H9 (cell line): Measurements from ENCODE around the gene LCMT1. TPM values are rescaled to one million over a fixed set of nuclear protein-coding genes. Genes with fewer than 3 reads are reported as not detected.
A peak's percentile ranks its signal among the peaks of the same experiment; 100 is the strongest.
"Not testable (repeated sequence)": the region's sequence is repeated elsewhere in the genome, so short reads cannot be mapped to it uniquely, and the experiment has no call there.

Experiments used
- DNase-seq: peaks from one replicate; pipeline ENCODE4 v3.0.0-alpha.2; 2017
- H2AFZ ChIP-seq: one replicate; pipeline ENCODE4 v1.6.1; 2013; ENCODE audit warnings: mild to moderate bottlenecking, low read length, control low read depth, moderate library complexity
- H2AK5ac ChIP-seq: 2 replicates; pipeline ENCODE4 v1.6.1; 2013; ENCODE audit warnings: low read length, control low read depth, mixed read lengths; ENCODE audit not compliant: insufficient read length
- H2BK120ac ChIP-seq: one replicate; pipeline ENCODE4 v1.6.1; 2013; ENCODE audit warnings: low read depth, mild to moderate bottlenecking, low read length, control low read depth, inconsistent platforms; ENCODE audit not compliant: poor library complexity, severe bottlenecking
- H2BK12ac ChIP-seq: 2 replicates; pipeline ENCODE4 v1.6.1; 2013; ENCODE audit warnings: low read length, control low read depth, mixed read lengths, low read depth; ENCODE audit not compliant: insufficient read length
- H2BK15ac ChIP-seq: 2 replicates; pipeline ENCODE4 v1.6.1; 2013; ENCODE audit warnings: low read depth, low read length, control low read depth
- H2BK20ac ChIP-seq: one replicate; pipeline ENCODE4 v1.6.1; 2013; ENCODE audit warnings: low read depth, mild to moderate bottlenecking, low read length, control low read depth, inconsistent platforms; ENCODE audit not compliant: poor library complexity, severe bottlenecking
- H2BK5ac ChIP-seq: 2 replicates; pipeline ENCODE4 v1.6.1; 2013; ENCODE audit warnings: low read length, control low read depth, mixed read lengths; ENCODE audit not compliant: insufficient read length
- H3K14ac ChIP-seq: 2 replicates; pipeline ENCODE4 v1.6.1; 2013; ENCODE audit warnings: low read length, control low read depth; ENCODE audit not compliant: insufficient read depth
- H3K18ac ChIP-seq: 2 replicates; pipeline ENCODE4 v1.6.1; 2013; ENCODE audit warnings: low read depth, mild to moderate bottlenecking, mixed read lengths, low read length, control low read depth; ENCODE audit not compliant: insufficient read length
- H3K23ac ChIP-seq: 2 replicates; pipeline ENCODE4 v1.6.1; 2013; ENCODE audit warnings: low read length, control low read depth, mixed read lengths, low read depth; ENCODE audit not compliant: insufficient read length
- H3K23me2 ChIP-seq: 2 replicates; pipeline ENCODE4 v1.6.1; 2013; ENCODE audit warnings: low read depth, mild to moderate bottlenecking, mixed read lengths, low read length, control low read depth; ENCODE audit not compliant: insufficient read length, poor library complexity, severe bottlenecking
- H3K27ac ChIP-seq: 2 replicates; pipeline ENCODE4 v1.5.1; 2013; ENCODE audit warnings: low read length, control low read depth, mixed read lengths, low read depth; ENCODE audit not compliant: insufficient read length
- H3K27me3 ChIP-seq: 2 replicates; pipeline ENCODE4 v1.6.1; 2013; ENCODE audit warnings: low read length, control low read depth, inconsistent platforms; ENCODE audit not compliant: insufficient read depth
- H3K4ac ChIP-seq: 2 replicates; pipeline ENCODE4 v1.6.1; 2013; ENCODE audit warnings: low read depth, mild to moderate bottlenecking, control low read depth, inconsistent platforms, low read length, moderate library complexity
- H3K4me1 ChIP-seq: 2 replicates; pipeline ENCODE4 v1.6.1; 2013; ENCODE audit warnings: low read length, control low read depth, inconsistent platforms; ENCODE audit not compliant: insufficient read depth
- H3K4me2 ChIP-seq: 2 replicates; pipeline ENCODE4 v1.6.1; 2013; ENCODE audit warnings: low read length, control low read depth, mixed read lengths; ENCODE audit not compliant: insufficient read length, insufficient read depth
- H3K56ac ChIP-seq: 2 replicates; pipeline ENCODE4 v1.6.1; 2013; ENCODE audit warnings: low read depth, mild to moderate bottlenecking, mixed read lengths, low read length, control low read depth; ENCODE audit not compliant: insufficient read length
- H3K79me1 ChIP-seq: 2 replicates; pipeline ENCODE4 v1.6.1; 2013; ENCODE audit warnings: low read depth, mild to moderate bottlenecking, moderate library complexity, low read length, control low read depth, inconsistent platforms; ENCODE audit not compliant: insufficient read depth, poor library complexity, severe bottlenecking
- H3K79me2 ChIP-seq: 2 replicates; pipeline ENCODE4 v1.6.1; 2013; ENCODE audit warnings: low read length, control low read depth, inconsistent platforms; ENCODE audit not compliant: insufficient read depth
- H3K9ac ChIP-seq: 2 replicates; pipeline ENCODE4 v1.6.1; 2013; ENCODE audit warnings: low read length, control low read depth, mixed read lengths; ENCODE audit not compliant: insufficient read length; ENCODE audit errors: extremely low read depth
- H3K9me3 ChIP-seq: one replicate; pipeline ENCODE4 v1.6.1; 2013; ENCODE audit warnings: low read depth, low read length, inconsistent platforms; ENCODE audit not compliant: control insufficient read depth
- H3T11ph ChIP-seq: one replicate; pipeline ENCODE4 v1.6.1; 2013; ENCODE audit warnings: mild to moderate bottlenecking, low read length, control low read depth, inconsistent platforms
- H4K20me1 ChIP-seq: one replicate; pipeline ENCODE4 v1.6.1; 2013; ENCODE audit not compliant: control insufficient read depth, insufficient read length, insufficient read depth
- H4K5ac ChIP-seq: 2 replicates; pipeline ENCODE4 v1.6.1; 2013; ENCODE audit warnings: low read depth, mild to moderate bottlenecking, mixed read lengths, low read length, control low read depth; ENCODE audit not compliant: insufficient read length
- H4K8ac ChIP-seq: replicated peaks from 2 replicates; pipeline ENCODE4 v1.6.1; 2013; ENCODE audit warnings: low read length, control low read depth, mixed read lengths, low read depth; ENCODE audit not compliant: insufficient read length
- H4K91ac ChIP-seq: 2 replicates; pipeline ENCODE4 v1.6.1; 2013; ENCODE audit warnings: low read depth, mild to moderate bottlenecking, moderate library complexity, mixed read lengths, low read length, control low read depth; ENCODE audit not compliant: insufficient read length
- H3K27ac Mint-ChIP-seq, 3 experiments: 2 replicates in 2 of 3; 3 replicates in 1 of 3; pipeline ENCODE4 v1.8.0; 2020 to 2021; ENCODE audit warnings: mixed read lengths in 3 of 3, mild to moderate bottlenecking in 1 of 3, moderate library complexity in 1 of 3
- H3K27me3 Mint-ChIP-seq: 2 replicates; pipeline ENCODE4 v1.8.0; 2021; ENCODE audit warnings: low read depth, mild to moderate bottlenecking, moderate library complexity, mixed read lengths
- H3K36me3 Mint-ChIP-seq, 3 experiments: 2 replicates in 2 of 3; 3 replicates in 1 of 3; pipeline ENCODE4 v1.8.0; 2020 to 2021; ENCODE audit warnings: low read depth in 3 of 3, mixed read lengths in 3 of 3; ENCODE audit not compliant: insufficient read depth in 1 of 3
- H3K4me1 Mint-ChIP-seq, 2 experiments: 2 replicates each; pipeline ENCODE4 v1.8.0; 2020; ENCODE audit warnings: mixed read lengths in 2 of 2
- H3K4me3 Mint-ChIP-seq, 2 experiments: 2 replicates in 1 of 2; 3 replicates in 1 of 2; pipeline ENCODE4 v1.8.0; 2020 to 2021; ENCODE audit warnings: mild to moderate bottlenecking in 2 of 2, mixed read lengths in 2 of 2, moderate library complexity in 1 of 2
- H3K9me3 Mint-ChIP-seq, 2 experiments: 2 replicates in 1 of 2; 3 replicates in 1 of 2; pipeline ENCODE4 v1.8.0; 2020; ENCODE audit warnings: mild to moderate bottlenecking in 2 of 2, mixed read lengths in 2 of 2, moderate library complexity in 1 of 2
- CTCF ChIP-seq: fragments of 200-600 bp; sonication (generic); conservative IDR thresholded peaks from 3 replicates; pipeline ENCODE4 v1.8.0; 2021; ENCODE audit warnings: antibody characterized with exemption, mild to moderate bottlenecking
- WGBS: extraction: QIAGEN DNeasy Blood & Tissue Kit; methylation state at CpG from one replicate; pipeline ENCODE4 v1.1.7; 2013; ENCODE audit warnings: missing lambda C conversion rate, low lambda C conversion rate, mixed read lengths; ENCODE audit not compliant: insufficient read length; ENCODE audit errors: extremely low coverage; 5-methylcytosine and 5-hydroxymethylcytosine counted together
- total RNA-seq: library from RNA; stranded (reverse); gene quantifications from 2 replicates; pipeline ENCODE4 v1.2.1, GENCODE V29; 2021

The LCMT1 gene
- total RNA-seq, 1 experiment from 2014 or later = 81.2 TPM

GRCh38 chr16:25063865-25064264, 47.7 kb upstream of the LCMT1 start:
- Histone ChIP-seq H3K27me3 (no peaks in the 10 kb centered on the region), H4K20me1 (no peaks in the 10 kb centered on the region), H2BK12ac (no peak overlapping the region), H3K9ac (no peak overlapping the region), H3K4ac (no peak overlapping the region), H3K9me3 (no peaks in the 10 kb centered on the region), H2BK15ac (no peak overlapping the region), H3K23me2 (peaks cover 6% of the 10 kb centered on the region), H2BK120ac (no peak overlapping the region), H3K4me1 (no peaks in the 10 kb centered on the region), H3K4me2 (no peak overlapping the region), H2AFZ (no peak overlapping the region), H3K23ac (no peak overlapping the region), H3K56ac (no peak overlapping the region), H2BK5ac (no peak overlapping the region), H3T11ph (no peak overlapping the region), H3K14ac (no peak overlapping the region; the same call in 1 of the 2 replicates), H2BK20ac (no peak overlapping the region), H4K91ac (no peak overlapping the region), H3K79me1 (no peaks in the 10 kb centered on the region), H3K27ac (no peak overlapping the region), H3K18ac (no peak overlapping the region), H4K5ac (no peak overlapping the region), H2AK5ac (no peak overlapping the region), H3K79me2 (no peaks in the 10 kb centered on the region), H4K8ac (no peak overlapping the region)
- Mint-ChIP-seq H3K4me3 (no peak overlapping the region), H3K27ac (0 out of 7 replicates have a peak overlapping the region, but pooled peaks of 1 of the 3 experiments have one; percentile 35), H3K36me3 (no peaks in the 10 kb centered on the region), H3K4me1 (peaks cover 8 to 15% of the 10 kb centered on the region in 2 experiments), H3K9me3 (no peaks in the 10 kb centered on the region), H3K27me3 (peaks cover 17% of the 10 kb centered on the region)
- no peak for TF ChIP-seq CTCF
- no peak for DNase-seq
- WGBS = no CpG with 5 or more reads among the region's 6 CpGs

- not testable (repeated sequence) for H3K4me3 Mint-ChIP-seq, H3K27me3 ChIP-seq
These were observed 47.3 kb upstream of the LCMT1 start for GRCh38 chr16:25064281-25064680.

More at GRCh38 chr16:25064281-25064680, 47.3 kb upstream of the LCMT1 start:
- H3T11ph ChIP-seq, H3K27ac ChIP-seq, H3K23ac ChIP-seq, H3K4me1 ChIP-seq, H2BK120ac ChIP-seq, H2BK15ac ChIP-seq, H3K9me3 ChIP-seq, H3K14ac ChIP-seq, H2AFZ ChIP-seq, H3K23me2 ChIP-seq, H3K4ac ChIP-seq, H4K20me1 ChIP-seq, H3K36me3 Mint-ChIP-seq, H3K18ac ChIP-seq, H3K56ac ChIP-seq, DNase-seq, H2BK5ac ChIP-seq, H4K91ac ChIP-seq, H4K5ac ChIP-seq, H4K8ac ChIP-seq, H3K4me2 ChIP-seq, H3K79me1 ChIP-seq, H2BK12ac ChIP-seq, H3K79me2 ChIP-seq, H2AK5ac ChIP-seq, H3K9ac ChIP-seq, H3K9me3 Mint-ChIP-seq, H2BK20ac ChIP-seq: not testable (repeated sequence)
- H3K27ac Mint-ChIP-seq = 0 out of 7 replicates have a peak overlapping the region, but pooled peaks of 1 of the 3 experiments have one; percentile 35
- peaks cover 21% of the 10 kb centered on the region for H3K27me3 Mint-ChIP-seq
- H3K4me1 Mint-ChIP-seq = peaks cover 8 to 15% of the 10 kb centered on the region in 2 experiments
- WGBS = no CpG with 5 or more reads among the region's 1 CpG
